HepG2 (cell line): ENCODE measurements around the gene MTFR1L. TPM values are rescaled to one million over a fixed set of nuclear protein-coding genes. Genes with fewer than 3 reads are reported as not detected.

Experiments used
- ATRX ChIP-seq: sonication (generic); formaldehyde crosslinking; IDR thresholded peaks from 2 replicates; pipeline ENCODE4 v1.4.0; 2020; ENCODE audit warnings: missing genetic modification reagents, borderline replicate concordance
- ESRRA ChIP-seq: sonication (generic); formaldehyde crosslinking; IDR thresholded peaks from 2 replicates; pipeline ENCODE4 v1.5.1; 2020; ENCODE audit warnings: mild to moderate bottlenecking, low read depth, missing genetic modification reagents
- ETV6 ChIP-seq: sonication (generic); formaldehyde crosslinking; conservative IDR thresholded peaks from 2 replicates; pipeline ENCODE4 v1.4.0; 2020; ENCODE audit warnings: missing genetic modification reagents
- HNRNPLL ChIP-seq: fragments of 200-400 bp; formaldehyde crosslinking; IDR thresholded peaks from 2 replicates; pipeline ENCODE4 v1.6.1; 2017; ENCODE audit warnings: mild to moderate bottlenecking, low read depth, low read length; ENCODE audit not compliant: poor library complexity, severe bottlenecking
- MAFG ChIP-seq: sonication (generic); formaldehyde crosslinking; IDR thresholded peaks from 2 replicates; pipeline ENCODE4 v1.5.1; 2020; ENCODE audit warnings: mild to moderate bottlenecking, missing genetic modification reagents
- MAZ ChIP-seq, 2 experiments: sonication (generic) in 1 of 2; formaldehyde crosslinking in 1 of 2; IDR thresholded peaks; 2 replicates each; pipeline versions ENCODE4 v1.5.0 to v1.6.1; 2012 to 2020; ENCODE audit warnings: low read depth in 2 of 2, mild to moderate bottlenecking in 2 of 2, borderline replicate concordance in 1 of 2, improper control_type of control experiment in 1 of 2, low read length in 1 of 2, missing genetic modification reagents in 1 of 2, moderate library complexity in 1 of 2
- MEIS1 ChIP-seq: sonication (generic); formaldehyde crosslinking; IDR thresholded peaks from 2 replicates; pipeline ENCODE4 v1.9.0; 2021; ENCODE audit warnings: mild to moderate bottlenecking, missing genetic modification reagents, moderate library complexity, borderline replicate concordance
- MTF1 ChIP-seq: sonication (generic); formaldehyde crosslinking; IDR thresholded peaks from 2 replicates; pipeline ENCODE4 v1.5.0; 2020; ENCODE audit warnings: missing genetic modification reagents
- PRDM4 ChIP-seq: sonication (generic); formaldehyde crosslinking; IDR thresholded peaks from 2 replicates; pipeline ENCODE4 v1.9.0; 2021; ENCODE audit warnings: missing genetic modification reagents, borderline replicate concordance
- TBX3 ChIP-seq: fragments of 450-650 bp; IDR thresholded peaks from 2 replicates; pipeline ENCODE4 v1.6.1; 2017; ENCODE audit warnings: antibody characterized with exemption, mild to moderate bottlenecking, inconsistent platforms, borderline replicate concordance
- TOE1 ChIP-seq: sonication (generic); formaldehyde crosslinking; IDR thresholded peaks from 2 replicates; pipeline ENCODE4 v1.4.0; 2020; ENCODE audit warnings: mild to moderate bottlenecking, missing genetic modification reagents
- TRIM24 ChIP-seq: sonication (generic); formaldehyde crosslinking; IDR thresholded peaks from 2 replicates; pipeline ENCODE4 v1.8.0; 2022; ENCODE audit warnings: mild to moderate bottlenecking, missing genetic modification reagents
- ZBTB1 ChIP-seq: sonication (generic); formaldehyde crosslinking; IDR thresholded peaks from 2 replicates; pipeline ENCODE4 v1.4.0; 2020; ENCODE audit warnings: missing genetic modification reagents, borderline replicate concordance
- ZBTB37 ChIP-seq: sonication (generic); formaldehyde crosslinking; IDR thresholded peaks from 2 replicates; pipeline ENCODE4 v1.4.0; 2020; ENCODE audit warnings: mild to moderate bottlenecking, missing genetic modification reagents
- ZGPAT ChIP-seq: IDR thresholded peaks from 2 replicates; pipeline ENCODE4 v1.6.1; 2016; ENCODE audit warnings: mild to moderate bottlenecking
- ZNF335 ChIP-seq: sonication (generic); formaldehyde crosslinking; IDR thresholded peaks from 2 replicates; pipeline ENCODE4 v1.4.0; 2020; ENCODE audit warnings: missing genetic modification reagents
- ZNF512 ChIP-seq: sonication (generic); formaldehyde crosslinking; IDR thresholded peaks from 2 replicates; pipeline ENCODE4 v1.4.0; 2020; ENCODE audit warnings: mild to moderate bottlenecking, missing genetic modification reagents
- ZNF530 ChIP-seq: sonication (generic); formaldehyde crosslinking; IDR thresholded peaks from 2 replicates; pipeline ENCODE4 v1.5.0; 2020; ENCODE audit warnings: low read depth, mild to moderate bottlenecking, missing genetic modification reagents
- ZNF564 ChIP-seq: sonication (generic); formaldehyde crosslinking; IDR thresholded peaks from 2 replicates; pipeline ENCODE4 v1.8.1; 2023; ENCODE audit warnings: mild to moderate bottlenecking, missing genetic modification reagents
- ZNF678 ChIP-seq: sonication (generic); formaldehyde crosslinking; IDR thresholded peaks from 2 replicates; pipeline ENCODE4 v1.4.0; 2020; ENCODE audit warnings: mild to moderate bottlenecking, missing genetic modification reagents
- ZNF709 ChIP-seq: sonication (generic); formaldehyde crosslinking; IDR thresholded peaks from 2 replicates; pipeline ENCODE4 v1.5.0; 2020; ENCODE audit warnings: mild to moderate bottlenecking, missing genetic modification reagents
- polyA plus RNA-seq, 8 experiments: library from polyadenylated mRNA; depleted of rRNA in 3 of 8; stranded (reverse) in 7 of 8; unstranded in 1 of 8; fragments of >200 nt; fragmentation: Illumina TruSeq in 4 of 8; extraction: Trizol in 4 of 8; gene quantifications; 2 replicates each; pipeline versions ENCODE4 v1.2.1 to v1.2.3, GENCODE V29; 2011 to 2016; ENCODE audit warnings: low read depth in 4 of 8, missing spikeins in 1 of 8, mixed read lengths in 1 of 8; ENCODE audit not compliant: insufficient read depth in 1 of 8
- total RNA-seq, 5 experiments: library from RNA; depleted of rRNA; stranded (reverse); fragments of >200 nt; fragmentation: Illumina TruSeq; extraction: Trizol; gene quantifications; 2 replicates each; pipeline ENCODE4 v1.2.3, GENCODE V29; 2016; ENCODE audit warnings: low read depth in 1 of 5

MTFR1L gene
- total and polyA plus RNA-seq, 2 of the 13 experiments (the other 11 are each of a cell fraction or from before 2014, with no cell fraction given): 38.0 to 55.7 TPM

- TF ChIP-seq ZGPAT (CRISPR knock-in tag) (peak; percentile 35; the same call in 1 of the 2 replicates), ATRX (CRISPR knock-in tag) (no peak), ZBTB1 (CRISPR knock-in tag) (no peak), ZNF512 (CRISPR knock-in tag) (no peak), MAFG (CRISPR knock-in tag) (no peak), TBX3 (peak; percentile 51; the same call in 1 of the 2 replicates), MAZ (IDR thresholded peaks at IDR 0.05; ENCODE audit: borderline replicate concordance, low read depth, low read length) (no peak), MAZ (CRISPR knock-in tag; IDR thresholded peaks at IDR 0.05; ENCODE audit: low read depth) (no peak), MEIS1 (CRISPR knock-in tag) (no peak), ZNF678 (CRISPR knock-in tag) (no peak), ZNF530 (CRISPR knock-in tag) (no peak), ZBTB37 (CRISPR knock-in tag) (no peak), TOE1 (CRISPR knock-in tag) (no peak), ZNF335 (CRISPR knock-in tag) (no peak), ESRRA (CRISPR knock-in tag) (no peak), HNRNPLL (no peak), ZNF564 (CRISPR knock-in tag) (no peak), ETV6 (CRISPR knock-in tag) (peak; percentile 87), MTF1 (CRISPR knock-in tag) (no peak), TRIM24 (CRISPR knock-in tag) (no peak), ZNF709 (CRISPR knock-in tag) (no peak), PRDM4 (CRISPR knock-in tag) (no peak)
These were observed 41.8 kb downstream of the MTFR1L start (continued) for GRCh38 chr1:25861316-25862286.
